HG02759 (cell line): ENCODE data around the gene MTRF1L.
"Not testable (repeated sequence)": the region's sequence is repeated elsewhere in the genome, so short reads cannot be mapped to it uniquely, and the experiment has no call there.

Source experiments
- ATAC-seq: cut with Tn5 transposase; IDR thresholded peaks from one replicate; pipeline ENCODE4 v1.9.1; 2021; ENCODE audit warnings: mild to moderate bottlenecking, moderate library complexity; ENCODE audit not compliant: unreplicated experiment

MTRF1L gene

GRCh38 chr6:153003366-153003690, 819 bp upstream of the MTRF1L start:
- ATAC-seq: peak; percentile 1

- peak; percentile 33 for ATAC-seq
Measured at GRCh38 chr6:153001767-153002612, 519 bp downstream of the MTRF1L start.

GRCh38 chr6:153000790-153001189, 1.7 kb downstream of the MTRF1L start:
- not testable (repeated sequence) for ATAC-seq

- ATAC-seq: no peak
Measured at GRCh38 chr6:153000243-153000642, 2.3 kb downstream of the MTRF1L start.

- not testable (repeated sequence) for ATAC-seq
Measured at GRCh38 chr6:152999538-152999937, 3.0 kb downstream of the MTRF1L start.

GRCh38 chr6:152993847-152994246, 8.7 kb downstream of the MTRF1L start:
- no peak for ATAC-seq

- no peak for ATAC-seq
Measured at GRCh38 chr6:152993431-152993830, 9.1 kb downstream of the MTRF1L start.

- no peak for ATAC-seq
Measured at GRCh38 chr6:152986978-152987377, 15.5 kb downstream of the MTRF1L start.

GRCh38 chr6:152985300-152985699, 17.2 kb downstream of the MTRF1L start:
- not testable (repeated sequence) for ATAC-seq

GRCh38 chr6:152984513-152984872, 18.0 kb downstream of the MTRF1L start:
- ATAC-seq: peak; percentile 22

GRCh38 chr6:152983637-152984512, 18.6 kb downstream of the MTRF1L start:
- ATAC-seq: peak; percentile 17

GRCh38 chr6:152982904-152983636, 19.4 kb downstream of the MTRF1L start, which contains the start of gene FBXO5:
Gene FBXO5, minus strand, starts transcription at chr6:152983041. Its CDS starts 82 bp downstream, at chr6:152982959.
- peak; percentile 83 for ATAC-seq

- ATAC-seq: peak; percentile 1
Measured at GRCh38 chr6:152981989-152982903, 20.3 kb downstream of the MTRF1L start.

GRCh38 chr6:152981219-152981618, 21.3 kb downstream of the MTRF1L start:
- ATAC-seq: no peak

- no peak for ATAC-seq
Measured at GRCh38 chr6:152980656-152981055, 21.9 kb downstream of the MTRF1L start.

GRCh38 chr6:152979116-152979515, 23.4 kb downstream of the MTRF1L start:
- no peak for ATAC-seq

GRCh38 chr6:152978058-152978457, 24.5 kb downstream of the MTRF1L start:
- ATAC-seq: no peak

GRCh38 chr6:152977556-152977955, 25.0 kb downstream of the MTRF1L start:
- ATAC-seq: no peak

- ATAC-seq: no peak
Measured at GRCh38 chr6:152976749-152977148, 25.8 kb downstream of the MTRF1L start.
